HG03439 (cell line): Measurements from ENCODE around the gene PCDHA4.

Source experiments
- ATAC-seq: cut with Tn5 transposase; IDR thresholded peaks from one replicate; pipeline ENCODE4 v1.9.1; 2021; ENCODE audit warnings: mild to moderate bottlenecking, moderate library complexity; ENCODE audit not compliant: unreplicated experiment

The PCDHA4 gene

DNA sequence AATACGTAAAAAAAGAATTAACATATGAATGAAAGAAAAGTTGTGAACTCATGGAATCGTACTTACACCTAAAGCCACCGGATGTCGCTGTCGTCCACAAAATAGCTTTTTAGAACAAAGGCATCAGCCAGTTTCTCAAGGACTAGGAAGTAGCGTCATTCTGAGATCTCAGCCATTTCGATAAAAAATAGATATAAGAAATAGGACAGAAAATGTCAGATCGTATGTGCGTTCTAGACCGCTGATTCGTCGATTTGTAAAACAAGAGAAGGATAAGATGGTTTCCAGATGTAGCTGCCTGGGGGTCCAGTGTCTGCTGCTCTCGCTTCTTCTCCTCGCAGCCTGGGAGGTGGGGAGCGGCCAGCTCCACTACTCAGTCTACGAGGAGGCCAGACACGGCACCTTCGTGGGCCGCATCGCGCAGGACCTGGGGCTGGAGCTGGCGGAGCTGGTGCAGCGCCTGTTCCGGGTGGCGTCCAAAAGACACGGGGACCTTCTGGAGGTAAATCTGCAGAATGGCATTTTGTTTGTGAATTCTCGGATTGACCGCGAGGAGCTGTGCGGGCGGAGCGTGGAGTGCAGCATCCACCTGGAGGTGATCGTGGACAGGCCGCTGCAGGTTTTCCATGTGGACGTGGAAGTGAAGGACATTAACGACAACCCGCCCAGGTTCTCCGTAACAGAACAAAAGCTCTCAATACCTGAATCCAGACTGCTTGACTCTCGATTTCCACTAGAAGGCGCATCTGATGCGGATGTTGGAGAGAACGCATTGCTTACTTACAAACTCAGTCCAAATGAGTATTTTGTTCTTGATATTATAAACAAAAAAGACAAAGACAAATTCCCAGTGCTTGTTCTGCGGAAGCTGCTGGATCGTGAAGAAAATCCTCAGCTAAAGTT lies 49.2 kb downstream of the PCDHA4 start, which contains the start of gene PCDHA10:
Gene PCDHA10, plus strand, starts transcription at position 126 of the 903 bp plus-strand sequence. Its CDS starts 152 bp downstream, at position 278.
- no peak for ATAC-seq

DNA sequence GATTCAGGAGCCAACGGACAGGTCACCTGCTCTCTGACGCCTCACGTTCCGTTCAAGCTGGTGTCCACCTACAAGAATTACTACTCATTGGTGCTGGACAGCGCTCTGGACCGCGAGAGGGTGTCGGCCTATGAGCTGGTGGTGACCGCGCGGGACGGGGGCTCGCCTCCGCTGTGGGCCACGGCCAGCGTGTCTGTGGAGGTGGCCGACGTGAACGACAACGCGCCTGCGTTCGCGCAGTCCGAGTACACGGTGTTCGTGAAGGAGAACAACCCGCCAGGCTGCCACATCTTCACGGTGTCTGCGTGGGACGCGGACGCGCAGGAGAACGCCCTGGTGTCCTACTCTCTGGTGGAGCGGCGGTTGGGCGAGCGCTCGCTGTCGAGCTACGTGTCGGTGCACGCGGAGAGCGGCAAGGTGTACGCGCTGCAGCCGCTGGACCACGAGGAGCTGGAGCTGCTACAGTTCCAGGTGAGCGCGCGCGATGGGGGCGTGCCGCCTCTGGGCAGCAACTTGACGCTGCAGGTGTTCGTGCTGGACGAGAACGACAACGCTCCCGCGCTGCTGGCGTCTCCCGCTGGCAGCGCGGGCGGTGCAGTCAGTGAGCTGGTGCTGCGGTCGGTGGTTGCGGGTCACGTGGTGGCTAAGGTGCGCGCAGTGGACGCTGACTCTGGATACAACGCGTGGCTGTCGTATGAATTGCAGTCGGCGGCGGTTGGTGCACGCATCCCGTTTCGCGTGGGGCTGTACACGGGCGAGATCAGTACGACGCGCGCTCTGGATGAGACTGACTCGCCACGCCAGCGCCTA lies 50.5 kb downstream of the PCDHA4 start:
- no peak for ATAC-seq

DNA sequence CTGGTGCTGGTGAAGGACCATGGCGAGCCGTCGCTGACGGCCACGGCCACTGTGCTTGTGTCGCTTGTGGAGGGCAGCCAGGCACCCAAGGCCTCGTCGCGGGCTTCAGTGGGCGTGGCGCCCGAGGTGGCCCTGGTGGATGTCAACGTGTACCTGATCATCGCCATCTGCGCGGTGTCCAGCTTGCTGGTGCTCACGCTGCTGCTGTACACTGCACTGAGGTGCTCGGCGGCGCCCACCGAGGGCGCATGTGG lies 51.0 kb downstream of the PCDHA4 start:
- ATAC-seq = no peak

DNA sequence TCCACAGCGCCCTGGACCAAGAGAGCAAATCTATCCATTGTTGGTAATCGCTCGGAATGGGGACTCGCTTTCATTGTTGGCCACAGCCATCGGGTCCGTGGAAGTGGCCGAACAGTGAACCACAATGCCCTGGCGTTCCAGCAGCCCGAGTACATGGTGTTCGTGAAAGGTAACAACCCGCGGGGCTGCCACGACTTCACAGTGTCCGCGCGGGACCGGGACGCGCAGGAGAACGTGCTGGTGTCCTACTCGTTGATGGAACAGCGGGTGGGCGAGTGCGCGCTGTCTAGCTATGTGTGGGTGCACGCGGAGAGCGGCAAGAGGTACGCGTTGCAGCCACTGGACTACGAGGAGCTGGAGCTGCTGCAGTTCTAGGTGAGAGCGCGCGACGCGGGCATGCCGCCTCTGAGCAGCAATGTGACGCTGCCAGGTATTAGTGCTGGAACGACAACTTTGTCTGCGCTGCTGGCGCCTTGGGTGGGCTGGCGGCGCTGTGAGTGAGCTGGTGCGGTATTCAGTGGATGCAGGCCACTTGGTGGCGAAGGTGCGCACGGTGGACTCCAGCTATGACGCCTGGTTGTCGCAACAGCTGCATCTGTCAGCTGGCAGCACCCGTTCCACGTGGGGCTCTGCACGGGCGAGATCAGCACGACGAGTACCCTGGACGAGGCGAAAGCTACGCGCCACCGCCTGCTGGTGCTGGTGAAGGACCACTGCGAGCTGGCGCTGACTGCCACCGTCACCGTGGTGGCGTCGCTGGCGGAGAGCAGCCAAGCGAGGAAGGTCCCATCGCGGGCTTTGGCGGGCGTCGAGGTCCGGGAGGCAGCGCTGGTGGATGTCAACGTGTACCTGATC lies 55.8 kb downstream of the PCDHA4 start:
- no peak for ATAC-seq
